Heart right ventricle (tissue), 16 donors: ENCODE data around the gene TGM1. TPM values are rescaled to one million over a fixed set of nuclear protein-coding genes. Genes with fewer than 3 reads are reported as not detected.

Experiments used
- ATAC-seq, 8 donors: fragments of 200-7000 bp; cut with Tn5 transposase; one replicate each; pipeline ENCODE4 v1.9.1; 2020; ENCODE audit warnings: mild to moderate bottlenecking in 8 of 8, moderate library complexity in 8 of 8, moderate number of reproducible peaks in 1 of 8
- DNase-seq, 2 donors: peaks; one replicate each; pipeline ENCODE4 v3.0.0-alpha.2; 2020
- H3K27ac ChIP-seq, 10 donors: fragments of 200-600 bp; sonication (generic) in 2 of 10; one replicate each; pipeline versions ENCODE4 v1.5.0 to v1.8.0; 2020 to 2022; ENCODE audit warnings: mild to moderate bottlenecking in 3 of 10
- H3K27me3 ChIP-seq, 7 donors: fragments of 200-600 bp; one replicate each; pipeline ENCODE4 v1.8.0; 2021 to 2022; ENCODE audit warnings: mild to moderate bottlenecking in 2 of 7
- H3K36me3 ChIP-seq, 9 donors: fragments of 200-600 bp; sonication (generic) in 1 of 9; one replicate each; pipeline versions ENCODE4 v1.5.0 to v1.8.0; 2020 to 2022; ENCODE audit warnings: mild to moderate bottlenecking in 2 of 9
- H3K4me1 ChIP-seq, 9 donors: fragments of 200-600 bp; sonication (generic) in 1 of 9; one replicate each; pipeline versions ENCODE4 v1.5.0 to v1.8.0; 2020 to 2022; ENCODE audit warnings: mild to moderate bottlenecking in 4 of 9
- H3K4me3 ChIP-seq, 10 donors: fragments of 200-600 bp; sonication (generic) in 2 of 10; one replicate each; pipeline versions ENCODE4 v1.5.0 to v1.8.0; 2020 to 2022; ENCODE audit warnings: mild to moderate bottlenecking in 7 of 10, moderate library complexity in 2 of 10
- H3K9me3 ChIP-seq, 11 donors: fragments of 200-600 bp in 10 of 11; sonication (generic) in 2 of 11; one replicate each; pipeline versions ENCODE4 v1.5.0 to v1.8.0; 2013 to 2022; ENCODE audit warnings: mild to moderate bottlenecking in 2 of 11, control low read depth in 1 of 11, moderate library complexity in 1 of 11
- WGBS, 2 donors: extraction: QIAGEN DNeasy Blood & Tissue Kit; methylation state at CpG; one replicate each; pipeline ENCODE4 v1.1.7; 2013; ENCODE audit warnings: inconsistent platforms in 1 of 2; 5-methylcytosine and 5-hydroxymethylcytosine counted together
- intact Hi-C, 10 donors: fragments of 100-400 bp; cut with DNase I; formaldehyde crosslinking; loops; one replicate each; pipeline versions ENCODE4 v1.11.1 to v1.14.2; 2022
- polyA plus RNA-seq, 2 donors: library from polyadenylated mRNA; stranded (reverse); fragments of 200-250 nt; gene quantifications; one replicate each; pipeline ENCODE4 v1.2.3, GENCODE V29; 2013
- total RNA-seq, 10 donors: library from RNA; stranded (reverse); fragmentation: NEBNext Ultra II Directional in 3 of 10; extraction: Animal tissue kit (Norgen Biotek cat#: 25700) in 3 of 10; gene quantifications; one replicate each; pipeline versions ENCODE4 v1.2.1 to v1.2.4, GENCODE V29; 2021 to 2023
- TF ChIP-seq, protein P1 (sequence below), 9 donors: fragments of 200-600 bp; sonication (generic) in 2 of 9; IDR thresholded peaks; one replicate each; pipeline versions ENCODE4 v1.5.0 to v1.8.0; 2021 to 2022; ENCODE audit warnings: antibody characterized with exemption in 9 of 9, mild to moderate bottlenecking in 5 of 9, moderate library complexity in 1 of 9
- donor health status: Arrhythmogenic right ventricular cardiomyopathy.
- donor health status: ischemic (EF 13 %, LVEDD 7.1; RV severe dilation, severe dysfunction).
- donor health status: healthy with polysubstance abuse.
- donor health status: DM: no; HTN: yes; CAD: no.
- donor health status: DM: no; HTN: no; CAD: no.
- donor health status: ischemic (EF 25% LVEDD 6.9; RV normal size, moderate dysfunction).
- donor health status: ischemic (EF 25% LVEDD 5.7; RV mildly dilated, moderate dysfunction).
- donor health status: healthy.
- donor health status: DM: yes; HTN: yes; CAD: no.
- donor health status: Ischemic cardiomyopathy.
- donor health status: ischemic (EF 35%, LVEDD 5.7; RV mildly dilated, moderate dysfunction).
- donor health status: nonischemic (EF 11% LVEDD 7.7; RV severe dilation, severe dysfunction).
- donor health status: DM: yes; HTN: yes; CAD: no.
- donor health status: PGD.
- donor health status: ischemic (EF 29% LVEDD 5.4; RV normal size, mild dysfunction).
- donor health status: nonischemic (EF 23%, LVEDD 6.1; RV moderate dilation, normal function).

The TGM1 gene
- total and polyA plus RNA-seq, 12 donors, result 0.17 to 2.2 (median 0.65) TPM

- no peak overlapping the region for H3K27ac ChIP-seq
- H3K4me1 ChIP-seq, result peaks cover 0 to 12% (median 0%) of the 10 kb centered on the region in 9 donors
- no peak overlapping the region for H3K4me3 ChIP-seq
- WGBS, 2 donors, result 66 to 80% methylated on average over 1 of the region's 1 CpG
- TF ChIP-seq, protein P1, sequence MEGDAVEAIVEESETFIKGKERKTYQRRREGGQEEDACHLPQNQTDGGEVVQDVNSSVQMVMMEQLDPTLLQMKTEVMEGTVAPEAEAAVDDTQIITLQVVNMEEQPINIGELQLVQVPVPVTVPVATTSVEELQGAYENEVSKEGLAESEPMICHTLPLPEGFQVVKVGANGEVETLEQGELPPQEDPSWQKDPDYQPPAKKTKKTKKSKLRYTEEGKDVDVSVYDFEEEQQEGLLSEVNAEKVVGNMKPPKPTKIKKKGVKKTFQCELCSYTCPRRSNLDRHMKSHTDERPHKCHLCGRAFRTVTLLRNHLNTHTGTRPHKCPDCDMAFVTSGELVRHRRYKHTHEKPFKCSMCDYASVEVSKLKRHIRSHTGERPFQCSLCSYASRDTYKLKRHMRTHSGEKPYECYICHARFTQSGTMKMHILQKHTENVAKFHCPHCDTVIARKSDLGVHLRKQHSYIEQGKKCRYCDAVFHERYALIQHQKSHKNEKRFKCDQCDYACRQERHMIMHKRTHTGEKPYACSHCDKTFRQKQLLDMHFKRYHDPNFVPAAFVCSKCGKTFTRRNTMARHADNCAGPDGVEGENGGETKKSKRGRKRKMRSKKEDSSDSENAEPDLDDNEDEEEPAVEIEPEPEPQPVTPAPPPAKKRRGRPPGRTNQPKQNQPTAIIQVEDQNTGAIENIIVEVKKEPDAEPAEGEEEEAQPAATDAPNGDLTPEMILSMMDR (IDR thresholded peaks at IDR 0.05), result no peak
- intact Hi-C loops, result no loop called here
- H3K36me3 ChIP-seq, result peaks cover 0 to 18% (median 0%) of the 10 kb centered on the region in 9 donors
- no peaks in the 10 kb centered on the region for H3K9me3 ChIP-seq
- ATAC-seq (no peak), DNase-seq (no peak)
- no peaks in the 10 kb centered on the region for H3K27me3 ChIP-seq
Measured at GRCh38 chr14:24251880-24252288, 11.1 kb downstream of the TGM1 start.

DNA sequence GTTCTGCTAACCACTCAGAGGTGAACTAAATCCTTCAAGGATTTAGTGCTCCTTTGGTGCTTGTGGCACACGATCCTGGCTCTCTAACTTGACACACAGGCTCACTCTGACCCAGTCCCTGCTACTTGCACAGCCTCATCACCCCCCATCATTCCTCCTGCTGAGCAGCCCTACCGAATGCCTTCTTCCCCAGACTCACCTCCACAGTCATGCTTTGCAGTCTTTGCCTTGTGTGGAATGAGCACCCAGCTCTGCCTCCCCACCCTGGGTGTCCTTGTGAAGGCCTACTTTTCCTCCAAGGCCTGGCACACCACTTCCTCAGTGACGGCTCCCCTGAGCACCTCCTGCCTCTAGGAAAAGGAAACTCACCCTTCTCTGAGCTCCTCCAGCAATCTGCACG lies 12.6 kb downstream of the TGM1 start:
- ATAC-seq, result no peak
- intact Hi-C loops, result no loop called here
- no peak for DNase-seq
- Histone ChIP-seq H3K36me3 (peaks cover 0 to 18% (median 0%) of the 10 kb centered on the region in 9 donors), H3K27ac (no peak overlapping the region), H3K4me1 (peaks cover 0 to 20% (median 0%) of the 10 kb centered on the region in 9 donors), H3K9me3 (no peaks in the 10 kb centered on the region), H3K27me3 (no peaks in the 10 kb centered on the region), H3K4me3 (no peak overlapping the region)
- TF ChIP-seq, protein P1 (IDR thresholded peaks at IDR 0.05), result no peak
- 68 to 70% methylated on average over 4 of the region's 4 CpGs for WGBS, 2 donors

DNA sequence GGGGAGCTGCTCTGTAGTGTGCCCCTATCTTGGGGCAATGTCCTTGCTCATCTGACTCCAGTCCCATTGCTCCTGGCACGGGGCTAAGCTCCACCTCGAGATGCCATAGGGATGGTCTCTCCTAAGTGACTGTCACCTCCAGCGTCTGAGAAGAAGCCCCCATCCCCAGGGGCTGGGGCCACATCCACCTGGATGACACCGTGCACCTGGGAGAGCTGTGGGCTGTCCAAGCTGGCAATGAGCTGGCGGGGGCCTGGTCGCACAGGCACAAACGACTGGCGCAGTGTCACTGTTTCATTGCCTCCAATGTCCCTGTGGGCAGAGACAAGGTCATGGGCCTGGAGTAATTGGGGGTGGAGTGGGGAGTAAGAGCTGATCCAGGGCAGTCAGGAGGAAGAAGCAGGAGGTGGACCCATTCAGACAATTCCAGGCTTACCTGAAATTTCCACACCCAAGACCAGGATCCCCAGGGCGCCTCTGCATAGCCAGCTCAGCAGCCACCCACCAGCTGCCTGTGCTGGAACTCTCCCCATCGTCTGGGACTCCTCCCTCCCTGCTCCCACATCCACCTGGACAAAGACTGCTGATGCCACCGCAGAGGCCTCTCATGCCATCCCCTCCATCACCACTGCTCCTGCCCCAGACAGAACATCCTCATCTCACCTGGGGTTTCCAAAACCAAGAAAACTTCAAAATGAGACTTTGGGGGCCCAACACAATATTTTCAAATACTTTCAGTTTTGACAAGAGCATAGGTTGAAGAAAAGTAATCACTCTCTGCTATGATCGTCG lies 13.6 kb downstream of the TGM1 start:
- DNase-seq, result no peak
- peak in 1 of 8 donors; percentile 17 for ATAC-seq
- peaks cover 0 to 20% (median 0%) of the 10 kb centered on the region in 9 donors for H3K4me1 ChIP-seq
- intact Hi-C loops, result loop anchor here in 4 of 10 donors (10.0 kb wide), 1 partner anchor 185 kb away; no protein-coding TSS in a partner anchor
- H3K27me3 ChIP-seq, result no peaks in the 10 kb centered on the region
- H3K36me3 ChIP-seq, result peaks cover 0 to 11% (median 0%) of the 10 kb centered on the region in 9 donors
- TF ChIP-seq, protein P1 (IDR thresholded peaks at IDR 0.05), result no peak
- no peaks in the 10 kb centered on the region for H3K9me3 ChIP-seq
- H3K27ac ChIP-seq, result no peak overlapping the region
- 78 to 79% methylated on average over 13 of the region's 13 CpGs for whole genome bisulfite sequencing, 2 donors
- H3K4me3 ChIP-seq, result no peak overlapping the region

DNA sequence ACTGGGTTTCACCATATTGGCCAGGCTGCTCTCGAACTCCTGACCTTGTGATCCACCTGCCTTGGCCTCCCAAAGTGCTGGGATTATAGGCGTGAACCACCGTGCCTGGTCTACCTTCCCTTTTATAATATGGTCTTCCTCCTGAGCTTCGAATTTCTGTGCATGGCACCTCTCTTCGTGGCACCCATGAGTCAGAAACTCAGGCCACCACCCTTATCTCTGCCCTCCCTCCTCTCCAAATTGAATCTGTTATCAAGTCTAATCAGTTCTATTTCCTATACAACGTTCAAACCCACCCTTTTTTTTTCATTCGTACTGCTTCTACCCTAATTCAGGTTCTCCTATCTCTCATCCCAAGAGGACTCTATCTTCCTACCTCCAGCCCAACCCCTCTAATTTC lies 15.6 kb downstream of the TGM1 start:
- 74 to 77% methylated on average over 7 of the region's 7 CpGs for WGBS, 2 donors
- H3K9me3 ChIP-seq, result no peaks in the 10 kb centered on the region
- H3K36me3 ChIP-seq, result no peaks in the 10 kb centered on the region
- intact Hi-C loops, result loop anchor here in 5 of 10 donors (2.0 to 10.0 kb wide), 2 partner anchors 49 to 187 kb away; no protein-coding TSS in a partner anchor
- ATAC-seq, result no peak
- DNase-seq, result no peak
- no peaks in the 10 kb centered on the region for H3K27me3 ChIP-seq
- peak overlapping the region in 1 of 10 donors; percentile 79 for H3K27ac ChIP-seq
- no peak overlapping the region for H3K4me3 ChIP-seq
- TF ChIP-seq, protein P1 (IDR thresholded peaks at IDR 0.05), result no peak
- peaks cover 0 to 29% (median 8%) of the 10 kb centered on the region in 9 donors for H3K4me1 ChIP-seq
